ENCODE measurements around the gene KLHDC7B. TPM values are rescaled to one million over a fixed set of nuclear protein-coding genes. Genes with fewer than 3 reads are reported as not detected.

KLHDC7B gene
- total and polyA plus RNA-seq, 2 of the 13 experiments (the other 11 are each of a cell fraction or from before 2014, with no cell fraction given) = 0.11 TPM; not detected in 1

GRCh38 chr22:50599816-50600455 lies 54.2 kb downstream of the KLHDC7B start (continued):
- TF ChIP-seq REST (IDR thresholded peaks at IDR 0.05; ENCODE audit: borderline replicate concordance in 1 of 2, low read depth in 1 of 2, low read length in 2 of 2) (peak; percentile 98 to 99), ARID5B (CRISPR knock-in tag; IDR thresholded peaks at IDR 0.05) (peak; percentile 87), SAP130 (CRISPR knock-in tag; IDR thresholded peaks at IDR 0.05; ENCODE audit: low read depth) (peak; percentile 100), GTF3A (CRISPR knock-in tag; conservative IDR thresholded peaks at IDR 0.05) (no peak), TFE3 (CRISPR knock-in tag; IDR thresholded peaks at IDR 0.05) (peak; percentile 97), KAT8 (CRISPR knock-in tag; IDR thresholded peaks at IDR 0.05) (peak; percentile 78; the same call in 1 of the 2 replicates), MED13 (CRISPR knock-in tag; IDR thresholded peaks at IDR 0.05) (peak; percentile 98), RFX3 (CRISPR knock-in tag; IDR thresholded peaks at IDR 0.05) (peak; percentile 62; the same call in 1 of the 2 replicates), PREB (CRISPR knock-in tag; IDR thresholded peaks at IDR 0.05) (peak; percentile 98; the same call in 1 of the 2 replicates), TRIM22 (IDR thresholded peaks at IDR 0.05) (no peak), ZNF652 (CRISPR knock-in tag; IDR thresholded peaks at IDR 0.05; ENCODE audit: borderline replicate concordance, low read depth) (peak; percentile 44)
